Ishikawa (cell line): Measurements from ENCODE around the gene RNASE8.

Source experiments
- CREB1 ChIP-seq: IDR thresholded peaks from 2 replicates; pipeline ENCODE4 v1.6.1; 2012; ENCODE audit warnings: low read depth
- REST ChIP-seq: IDR thresholded peaks from 2 replicates; pipeline ENCODE4 v1.6.1; 2012; ENCODE audit warnings: low read depth, mild to moderate bottlenecking
- TAF1 ChIP-seq: IDR thresholded peaks from 2 replicates; pipeline ENCODE4 v1.6.1; 2012; ENCODE audit warnings: low read depth, mild to moderate bottlenecking
- USF1 ChIP-seq: IDR thresholded peaks from 2 replicates; pipeline ENCODE4 v1.6.1; 2012
- YY1 ChIP-seq: IDR thresholded peaks from 2 replicates; pipeline ENCODE4 v1.6.1; 2012; ENCODE audit warnings: low read depth

GRCh38 chr14:21041676-21042433, 15.8 kb upstream of the RNASE8 start, which contains the start of gene RNASE7:
- no peak for TF ChIP-seq CREB1
- TF ChIP-seq USF1: no peak
- TF ChIP-seq TAF1: no peak
- TF ChIP-seq YY1: no peak
- TF ChIP-seq REST: no peak
